Body of pancreas (tissue), 4 donors: ENCODE results near the gene CUL4A. TPM values are rescaled to one million over a fixed set of nuclear protein-coding genes. Genes with fewer than 3 reads are reported as not detected.

ENCODE experiments used
- ATAC-seq: fragments of 150-250 bp; one replicate; pipeline ENCODE4 v1.9.1; 2016
- DNase-seq, 4 donors: peaks; one replicate each; pipeline ENCODE4 v3.0.0-alpha.2; 2019
- H3K27ac ChIP-seq, 4 donors: fragments of 200-600 bp; sonication (generic); 1 replicate in 3 of 4; 2 replicates in 1 of 4; pipeline versions ENCODE4 v1.5.1 to v1.6.1; 2016 to 2019; ENCODE audit warnings: mild to moderate bottlenecking in 1 of 4, mixed read lengths in 1 of 4, moderate library complexity in 1 of 4
- H3K27me3 ChIP-seq, 2 donors: fragments of 200-600 bp; sonication (generic); one replicate each; pipeline ENCODE4 v1.6.0; 2016; ENCODE audit warnings: mild to moderate bottlenecking in 1 of 2
- H3K36me3 ChIP-seq, 2 donors: fragments of 200-600 bp; sonication (generic); replicated peaks in 1 of 2; 2 replicates each; pipeline ENCODE4 v1.5.1; 2016; ENCODE audit warnings: low read depth in 2 of 2; ENCODE audit not compliant: insufficient read depth in 1 of 2
- H3K4me1 ChIP-seq: fragments of 200-600 bp; sonication (generic); one replicate; pipeline ENCODE4 v1.6.0; 2016
- H3K4me3 ChIP-seq, 2 donors: fragments of 200-600 bp; sonication (generic); 1 replicate in 1 of 2; 2 replicates in 1 of 2; pipeline ENCODE4 v1.5.1; 2016 to 2019
- H3K9me3 ChIP-seq, 3 donors: fragments of 200-600 bp; sonication (generic); 1 replicate in 2 of 3; 2 replicates in 1 of 3; pipeline ENCODE4 v1.5.1; 2016
- CTCF ChIP-seq, 7 experiments: fragments of 450-650 bp in 4 of 7; fragments of 200-600 bp in 3 of 7; sonication (generic) in 3 of 7; IDR thresholded peaks; one replicate each; pipeline ENCODE4 v1.5.1; 2016 to 2019; ENCODE audit warnings: antibody characterized with exemption in 7 of 7
- POLR2A ChIP-seq, 3 donors: fragments of 450-650 bp; IDR thresholded peaks; one replicate each; pipeline ENCODE4 v1.6.1; 2016; ENCODE audit warnings: antibody characterized with exemption in 3 of 3, mild to moderate bottlenecking in 2 of 3
- WGBS, 2 donors: methylation state at CpG; one replicate each; pipeline ENCODE4 v1.1.5; 2017; 5-methylcytosine and 5-hydroxymethylcytosine counted together
- intact Hi-C: fragments of 100-400 bp; cut with DNase I; formaldehyde crosslinking; loops from one replicate; pipeline ENCODE4 v1.15.1; 2023
- total RNA-seq, 2 donors: library from RNA; depleted of rRNA; stranded (reverse); fragments of >200 nt; gene quantifications; one replicate each; pipeline ENCODE4 v1.1.0, GENCODE V29; 2016

The CUL4A gene
- total RNA-seq, 2 donors from 2014 or later = 44.4 to 62.3 TPM

GRCh38 chr13:113211774-113212173 is 2.4 kb downstream of the CUL4A start:
- 93 to 99% methylated on average over 10 of the region's 10 CpGs for WGBS, 2 donors
- TF ChIP-seq CTCF (IDR thresholded peaks at IDR 0.05) (no peak), POLR2A (IDR thresholded peaks at IDR 0.05) (no peak)
- intact Hi-C loops = no loop called here
- H3K27me3 ChIP-seq = no peaks in the 10 kb centered on the region
- H3K27ac ChIP-seq = no peak overlapping the region
- H3K9me3 ChIP-seq = no peaks in the 10 kb centered on the region
- ATAC-seq (no peak), DNase-seq (no peak)
- H3K36me3 ChIP-seq = no peaks in the 10 kb centered on the region
- peaks cover 58% of the 10 kb centered on the region for H3K4me1 ChIP-seq
- no peak overlapping the region for H3K4me3 ChIP-seq

GRCh38 chr13:113216254-113217048 is 7.0 kb downstream of the CUL4A start:
- Histone ChIP-seq H3K36me3 (no peaks in the 10 kb centered on the region), H3K27ac (peak overlapping the region in 2 of 4 donors; percentile 24 to 39), H3K4me1 (peaks cover 42% of the 10 kb centered on the region), H3K4me3 (no peak overlapping the region), H3K9me3 (no peaks in the 10 kb centered on the region), H3K27me3 (no peaks in the 10 kb centered on the region)
- no peak for TF ChIP-seq CTCF (IDR thresholded peaks at IDR 0.05)
- TF ChIP-seq POLR2A (IDR thresholded peaks at IDR 0.05) = no peak
- intact Hi-C loops = no loop called here
- DNase-seq = peak; percentile 58 to 76 (median 62)
- WGBS, 2 donors = 22 to 24% methylated on average over 7 of the region's 7 CpGs
- peak; percentile 82 for ATAC-seq

- intact Hi-C loops = no loop called here
- 47 to 49% methylated on average over 3 of the region's 3 CpGs for WGBS, 2 donors
- H3K4me1 ChIP-seq = peaks cover 37% of the 10 kb centered on the region
- TF ChIP-seq CTCF (IDR thresholded peaks at IDR 0.05) = no peak
- ATAC-seq = no peak
- no peak for DNase-seq
- H3K27me3 ChIP-seq = no peaks in the 10 kb centered on the region
- H3K36me3 ChIP-seq = no peaks in the 10 kb centered on the region
- H3K27ac ChIP-seq = no peak overlapping the region
- no peaks in the 10 kb centered on the region for H3K9me3 ChIP-seq
- no peak overlapping the region for H3K4me3 ChIP-seq
Observed at GRCh38 chr13:113218586-113218985, 9.2 kb downstream of the CUL4A start.

- intact Hi-C loops = no loop called here
- TF ChIP-seq CTCF (IDR thresholded peaks at IDR 0.05) (no peak), POLR2A (IDR thresholded peaks at IDR 0.05) (no peak)
Observed at GRCh38 chr13:113219256-113219940, 10.0 kb downstream of the CUL4A start.

More at GRCh38 chr13:113219256-113219940, 10.0 kb downstream of the CUL4A start:
- no peak for ATAC-seq
- H3K27me3 ChIP-seq = no peaks in the 10 kb centered on the region
- H3K4me3 ChIP-seq = no peak overlapping the region
- H3K36me3 ChIP-seq = peaks cover 0 to 2% of the 10 kb centered on the region in 2 donors
- H3K4me1 ChIP-seq = peaks cover 36% of the 10 kb centered on the region
- no peak for DNase-seq
- no peaks in the 10 kb centered on the region for H3K9me3 ChIP-seq
- 84 to 86% methylated on average over 13 to 14 of the region's 14 CpGs for WGBS, 2 donors
- no peak overlapping the region for H3K27ac ChIP-seq
